Thoracic aorta (tissue), 2 donors: Measurements from ENCODE around the gene ZSCAN26. TPM values are rescaled to one million over a fixed set of nuclear protein-coding genes. Genes with fewer than 3 reads are reported as not detected.

ENCODE experiments used
- ATAC-seq: fragments of 150-250 bp; one replicate; pipeline ENCODE4 v1.8.0; 2017; ENCODE audit warnings: low read depth; ENCODE audit not compliant: insufficient number of reproducible peaks, low FRiP score
- DNase-seq: peaks from one replicate; pipeline ENCODE4 v3.0.0-alpha.2; 2020; ENCODE audit warnings: low spot score
- H3K27ac ChIP-seq, 2 donors: fragments of 200-600 bp; sonication (generic); 1 replicate in 1 of 2; 2 replicates in 1 of 2; pipeline ENCODE4 v1.5.1; 2016; ENCODE audit warnings: mild to moderate bottlenecking in 2 of 2, moderate library complexity in 2 of 2
- H3K27me3 ChIP-seq: fragments of 200-600 bp; sonication (generic); replicated peaks from 2 replicates; pipeline ENCODE4 v1.6.0; 2016; ENCODE audit warnings: mild to moderate bottlenecking; ENCODE audit not compliant: insufficient read depth
- H3K36me3 ChIP-seq: fragments of 200-600 bp; sonication (generic); one replicate; pipeline ENCODE4 v1.5.1; 2016
- H3K4me1 ChIP-seq, 2 donors: fragments of 200-600 bp; sonication (generic); 1 replicate in 1 of 2; 2 replicates in 1 of 2; pipeline versions ENCODE4 v1.5.1 to v1.6.0; 2016; ENCODE audit warnings: low read depth in 2 of 2, mild to moderate bottlenecking in 1 of 2; ENCODE audit not compliant: control insufficient read depth in 1 of 2
- H3K4me3 ChIP-seq: fragments of 200-600 bp; sonication (generic); 2 replicates; pipeline ENCODE4 v1.5.1; 2016; ENCODE audit warnings: mild to moderate bottlenecking
- H3K9me3 ChIP-seq: fragments of 200-600 bp; sonication (generic); 2 replicates; pipeline ENCODE4 v1.5.1; 2016
- CTCF ChIP-seq: fragments of 200-600 bp; sonication (generic); IDR thresholded peaks from one replicate; pipeline ENCODE4 v1.5.1; 2019; ENCODE audit warnings: antibody characterized with exemption
- total RNA-seq, 2 donors: library from RNA; depleted of rRNA; stranded (reverse); fragments of >200 nt; gene quantifications; one replicate each; pipeline versions ENCODE4 v1.1.0 to v1.2.3, GENCODE V29; 2016

Gene ZSCAN26
- total RNA-seq, 2 donors from 2014 or later, result 25.7 to 45.0 TPM

- peaks cover 26% of the 10 kb centered on the region for H3K36me3 ChIP-seq
- ATAC-seq, result no peak
- H3K27ac ChIP-seq, result no peak overlapping the region
- no peak for TF ChIP-seq CTCF
- no peaks in the 10 kb centered on the region for H3K27me3 ChIP-seq
- H3K4me3 ChIP-seq, result no peak overlapping the region
- peaks cover 17% of the 10 kb centered on the region for H3K9me3 ChIP-seq
- H3K4me1 ChIP-seq, result no peaks in the 10 kb centered on the region
- no peak for DNase-seq
Measured at GRCh38 chr6:28322661-28323060, 55.7 kb downstream of the ZSCAN26 start.

DNA sequence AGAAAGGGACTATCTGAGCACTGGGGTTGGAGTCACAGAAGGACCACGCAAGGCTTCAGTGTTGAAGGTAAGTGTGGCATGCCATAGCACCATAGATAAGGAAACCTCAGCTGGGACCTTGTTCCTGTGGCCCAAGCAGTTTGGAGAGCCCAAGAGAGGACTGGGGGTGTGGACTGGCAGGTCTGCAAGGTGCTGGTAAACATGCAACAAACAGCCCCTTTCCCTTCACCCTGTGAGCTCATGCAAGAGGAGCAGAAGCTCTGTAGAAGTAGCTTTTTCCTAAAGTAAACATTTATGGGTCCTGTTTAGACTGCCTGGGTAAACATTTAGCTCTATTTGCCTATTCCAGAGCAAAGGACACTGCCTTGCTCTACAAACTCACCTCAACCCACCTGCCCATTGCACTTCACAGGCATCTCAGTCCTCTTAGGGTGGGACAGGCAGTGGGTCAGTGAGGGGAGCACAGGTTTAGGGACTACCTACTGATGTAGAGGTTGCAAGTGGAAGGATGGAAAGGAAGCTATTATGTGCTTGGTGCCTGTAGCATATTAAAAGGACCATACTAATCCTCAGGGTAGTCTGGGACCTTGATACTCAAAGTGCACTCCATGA, 57.0 kb downstream of the ZSCAN26 start:
- no peak overlapping the region for H3K27ac ChIP-seq
- TF ChIP-seq CTCF, result no peak
- no peaks in the 10 kb centered on the region for H3K27me3 ChIP-seq
- ATAC-seq, result no peak
- no peak overlapping the region for H3K4me3 ChIP-seq
- peaks cover 27% of the 10 kb centered on the region for H3K36me3 ChIP-seq
- peaks cover 19% of the 10 kb centered on the region for H3K9me3 ChIP-seq
- H3K4me1 ChIP-seq, result no peaks in the 10 kb centered on the region
- DNase-seq, result no peak

DNA sequence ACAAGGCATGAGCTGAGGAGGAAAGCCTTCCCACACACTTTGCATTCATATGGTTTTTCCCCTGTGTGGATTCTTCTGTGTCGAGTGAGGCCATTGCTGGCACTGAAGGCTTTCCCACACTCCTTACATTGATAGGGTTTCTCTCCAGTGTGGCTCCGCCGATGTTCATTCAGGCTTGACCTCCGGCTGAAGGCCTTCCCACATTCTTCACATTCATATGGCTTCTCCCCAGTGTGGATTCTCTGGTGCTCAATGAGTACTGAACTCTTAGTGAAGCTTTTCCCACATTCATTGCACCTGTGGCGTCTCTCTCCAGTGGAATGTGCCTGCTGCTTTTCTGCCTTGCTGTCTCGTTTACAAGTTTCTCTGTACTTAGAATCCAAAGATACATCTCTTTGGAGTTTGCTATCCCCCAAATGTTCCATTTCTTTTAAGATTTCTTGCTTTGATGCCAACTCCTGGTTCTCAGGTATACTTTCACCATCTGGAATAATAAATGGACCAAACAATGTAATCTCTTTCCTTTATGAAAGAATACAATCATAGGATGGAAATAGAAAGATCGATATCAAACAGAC, 59.5 kb downstream of the ZSCAN26 start:
- TF ChIP-seq CTCF, result no peak
- H3K27ac ChIP-seq, result no peak overlapping the region
- H3K36me3 ChIP-seq, result peaks cover 33% of the 10 kb centered on the region
- no peak overlapping the region for H3K4me3 ChIP-seq
- ATAC-seq (no peak), DNase-seq (no peak)
- no peaks in the 10 kb centered on the region for H3K27me3 ChIP-seq
- H3K9me3 ChIP-seq, result peaks cover 20% of the 10 kb centered on the region
- H3K4me1 ChIP-seq, result no peaks in the 10 kb centered on the region

Other genes starting within 250 kb of the ZSCAN26 start
- gene ZNF165, start 186.6 kb upstream of the ZSCAN26 start, total RNA-seq, result under 1 TPM in 1 of 2 donors, not detected in 1; 0.56 TPM
- 1 to 10 TPM in 1 of 2 donors, under 1 TPM in 1; 0.81 to 2.5 TPM for gene ZSCAN16, start 142.5 kb upstream of the ZSCAN26 start, total RNA-seq
- gene ZKSCAN8, start 125.3 kb upstream of the ZSCAN26 start, total RNA-seq, result 10 to 100 TPM; 19.2 to 36.2 TPM
- gene ZSCAN9, start 41.9 kb upstream of the ZSCAN26 start, total RNA-seq, result 10 to 100 TPM; 11.6 to 29.0 TPM
- gene ZKSCAN4, start 14.9 kb upstream of the ZSCAN26 start, total RNA-seq, result 1 to 10 TPM; 2.3 to 2.4 TPM
- gene NKAPL, start 7.8 kb upstream of the ZSCAN26 start, total RNA-seq, result 1 to 10 TPM in 1 of 2 donors, under 1 TPM in 1; 0.49 to 1.1 TPM
- 1 to 10 TPM; 7.3 to 8.3 TPM for gene PGBD1, start 14.4 kb downstream of the ZSCAN26 start, total RNA-seq
- gene ZSCAN31, start 69.0 kb downstream of the ZSCAN26 start, total RNA-seq, result 10 to 100 TPM in 1 of 2 donors, 1 to 10 TPM in 1; 4.2 to 15.4 TPM
- gene ZKSCAN3, start 82.8 kb downstream of the ZSCAN26 start, total RNA-seq, result 1 to 10 TPM; 3.4 to 4.5 TPM
- gene ZSCAN12, start 132.6 kb downstream of the ZSCAN26 start, total RNA-seq, result 1 to 10 TPM; 1.6 to 4.3 TPM
- gene ZSCAN23, start 176.3 kb downstream of the ZSCAN26 start, total RNA-seq, result 1 to 10 TPM; 1.6 to 1.9 TPM
- not detected for gene GPX6, start 248.7 kb downstream of the ZSCAN26 start, total RNA-seq